Coronary artery (tissue), 2 donors: Measurements from ENCODE around the gene SLC16A13.
A peak's percentile ranks its signal among the peaks of the same experiment; 100 is the strongest.
"Not testable (repeated sequence)": the region's sequence is repeated elsewhere in the genome, so short reads cannot be mapped to it uniquely, and the experiment has no call there.

Source experiments
- DNase-seq: peaks from one replicate; pipeline ENCODE4 v3.0.0-alpha.2; 2017; ENCODE audit warnings: low spot score
- H3K27ac ChIP-seq, 2 donors: fragments of 200-600 bp; sonication (generic); one replicate each; pipeline ENCODE4 v1.5.1; 2016 to 2019
- H3K4me3 ChIP-seq: fragments of 200-600 bp; sonication (generic); 2 replicates; pipeline ENCODE4 v1.5.1; 2016; ENCODE audit warnings: mild to moderate bottlenecking, moderate library complexity
- TF ChIP-seq, protein P1 (sequence below): fragments of 200-600 bp; sonication (generic); IDR thresholded peaks from one replicate; pipeline ENCODE4 v1.5.1; 2019; ENCODE audit warnings: antibody characterized with exemption

SLC16A13 gene, protein sequence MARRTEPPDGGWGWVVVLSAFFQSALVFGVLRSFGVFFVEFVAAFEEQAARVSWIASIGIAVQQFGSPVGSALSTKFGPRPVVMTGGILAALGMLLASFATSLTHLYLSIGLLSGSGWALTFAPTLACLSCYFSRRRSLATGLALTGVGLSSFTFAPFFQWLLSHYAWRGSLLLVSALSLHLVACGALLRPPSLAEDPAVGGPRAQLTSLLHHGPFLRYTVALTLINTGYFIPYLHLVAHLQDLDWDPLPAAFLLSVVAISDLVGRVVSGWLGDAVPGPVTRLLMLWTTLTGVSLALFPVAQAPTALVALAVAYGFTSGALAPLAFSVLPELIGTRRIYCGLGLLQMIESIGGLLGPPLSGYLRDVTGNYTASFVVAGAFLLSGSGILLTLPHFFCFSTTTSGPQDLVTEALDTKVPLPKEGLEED

GRCh38 chr17:7035591-7036368 lies at the start of gene SLC16A13:
Gene SLC16A13 (plus strand): TSS chr17:7036015. CDS start chr17:7036383, 368 bp downstream.
- peak within 1 kb of the TSS; percentile 77 for H3K4me3 ChIP-seq
- TF ChIP-seq, protein P1, sequence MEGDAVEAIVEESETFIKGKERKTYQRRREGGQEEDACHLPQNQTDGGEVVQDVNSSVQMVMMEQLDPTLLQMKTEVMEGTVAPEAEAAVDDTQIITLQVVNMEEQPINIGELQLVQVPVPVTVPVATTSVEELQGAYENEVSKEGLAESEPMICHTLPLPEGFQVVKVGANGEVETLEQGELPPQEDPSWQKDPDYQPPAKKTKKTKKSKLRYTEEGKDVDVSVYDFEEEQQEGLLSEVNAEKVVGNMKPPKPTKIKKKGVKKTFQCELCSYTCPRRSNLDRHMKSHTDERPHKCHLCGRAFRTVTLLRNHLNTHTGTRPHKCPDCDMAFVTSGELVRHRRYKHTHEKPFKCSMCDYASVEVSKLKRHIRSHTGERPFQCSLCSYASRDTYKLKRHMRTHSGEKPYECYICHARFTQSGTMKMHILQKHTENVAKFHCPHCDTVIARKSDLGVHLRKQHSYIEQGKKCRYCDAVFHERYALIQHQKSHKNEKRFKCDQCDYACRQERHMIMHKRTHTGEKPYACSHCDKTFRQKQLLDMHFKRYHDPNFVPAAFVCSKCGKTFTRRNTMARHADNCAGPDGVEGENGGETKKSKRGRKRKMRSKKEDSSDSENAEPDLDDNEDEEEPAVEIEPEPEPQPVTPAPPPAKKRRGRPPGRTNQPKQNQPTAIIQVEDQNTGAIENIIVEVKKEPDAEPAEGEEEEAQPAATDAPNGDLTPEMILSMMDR: no peak
- peak within 1 kb of the TSS; percentile 3 to 70 for H3K27ac ChIP-seq
- DNase-seq: peak; percentile 88

GRCh38 chr17:6986676-6987075 lies 49.1 kb upstream of the SLC16A13 start:
- DNase-seq: no peak
- H3K27ac ChIP-seq: no peak overlapping the region
- TF ChIP-seq, protein P1: no peak
- no peak overlapping the region for H3K4me3 ChIP-seq

GRCh38 chr17:6989779-6990178 lies 46.0 kb upstream of the SLC16A13 start:
- TF ChIP-seq, protein P1: no peak

GRCh38 chr17:6993613-6994056 lies 42.2 kb upstream of the SLC16A13 start:
- not testable (repeated sequence) for H3K4me3 ChIP-seq, H3K27ac ChIP-seq, DNase-seq

More at GRCh38 chr17:6989779-6990178, 46.0 kb upstream of the SLC16A13 start:
- H3K4me3 ChIP-seq: no peak overlapping the region
- no peak for DNase-seq
- H3K27ac ChIP-seq: no peak overlapping the region

GRCh38 chr17:6994118-6994598 lies 41.7 kb upstream of the SLC16A13 start:
- H3K27ac ChIP-seq: no peak overlapping the region
- no peak overlapping the region for H3K4me3 ChIP-seq
- DNase-seq: no peak
- TF ChIP-seq, protein P1: no peak

DNA sequence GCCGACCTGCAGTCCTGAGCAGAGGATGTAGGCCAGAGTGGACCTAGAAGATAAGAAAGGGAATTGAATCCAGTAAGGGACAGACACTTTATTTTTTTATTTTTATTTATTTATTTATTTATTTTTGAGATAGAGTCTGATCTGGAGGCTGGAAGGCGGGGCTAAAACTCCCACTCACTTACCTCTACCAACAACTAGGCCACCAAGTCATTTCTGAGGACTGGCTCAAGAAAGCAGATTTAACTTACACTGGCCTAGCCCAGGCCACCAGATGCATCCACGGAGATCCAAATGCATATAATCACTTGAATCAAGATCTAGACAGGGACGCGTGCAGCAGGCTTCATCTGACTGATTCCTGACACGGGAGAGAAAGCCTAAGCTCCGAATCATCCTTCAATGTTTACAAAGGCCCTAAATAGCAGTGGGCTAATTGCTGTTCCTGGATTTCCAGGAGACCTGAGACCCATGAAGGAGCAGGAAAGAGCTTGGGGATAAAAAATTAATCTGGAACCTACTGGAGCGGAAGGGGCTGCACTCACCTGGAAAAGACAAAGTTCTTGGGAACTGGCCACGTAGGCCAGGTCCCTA lies 41.1 kb upstream of the SLC16A13 start:
- no peak for DNase-seq
- no peak overlapping the region for H3K27ac ChIP-seq
- TF ChIP-seq, protein P1: no peak
- H3K4me3 ChIP-seq: no peak overlapping the region
